Mesenteric fat pad (tissue), 1 donor: ENCODE data around the gene MX2. TPM values are rescaled to one million over a fixed set of nuclear protein-coding genes. Genes with fewer than 3 reads are reported as not detected.
A peak's percentile ranks its signal among the peaks of the same experiment; 100 is the strongest.

ENCODE experiments used
- DNase-seq: peaks from one replicate; pipeline ENCODE4 v3.0.0-alpha.2; 2020; ENCODE audit warnings: low spot score
- total RNA-seq: library from RNA; stranded (reverse); fragmentation: NEBNext Ultra II Directional; extraction: Animal tissue kit (Norgen Biotek cat#: 25700); gene quantifications from one replicate; pipeline ENCODE4 v1.2.1, GENCODE V29; 2021
- donor health status: DM: yes; HTN: yes; CAD: no.

MX2 gene
- total RNA-seq, 1 donor from 2014 or later: 39.9 TPM

DNA sequence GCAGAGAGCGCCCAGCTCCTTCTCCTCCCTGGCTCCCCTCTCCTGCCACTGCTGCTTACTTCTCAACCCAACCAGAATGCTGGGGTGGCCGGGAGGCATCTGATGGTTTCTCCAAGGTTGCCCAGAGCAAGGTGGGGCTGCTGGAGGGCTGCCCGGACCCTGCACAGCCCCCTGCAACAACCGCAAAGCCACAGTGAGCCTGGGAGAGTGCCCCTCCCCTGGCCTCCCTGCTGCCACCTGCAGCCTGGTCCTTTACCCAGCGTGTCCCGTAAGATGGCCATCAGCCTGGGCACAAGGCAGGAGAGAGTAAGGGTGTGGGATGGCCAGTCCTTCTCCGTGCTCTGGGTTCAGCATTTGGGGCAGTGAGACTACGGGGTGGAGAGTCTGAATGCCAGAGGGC is 17.0 kb downstream of the MX2 start:
- no peak for DNase-seq

DNA sequence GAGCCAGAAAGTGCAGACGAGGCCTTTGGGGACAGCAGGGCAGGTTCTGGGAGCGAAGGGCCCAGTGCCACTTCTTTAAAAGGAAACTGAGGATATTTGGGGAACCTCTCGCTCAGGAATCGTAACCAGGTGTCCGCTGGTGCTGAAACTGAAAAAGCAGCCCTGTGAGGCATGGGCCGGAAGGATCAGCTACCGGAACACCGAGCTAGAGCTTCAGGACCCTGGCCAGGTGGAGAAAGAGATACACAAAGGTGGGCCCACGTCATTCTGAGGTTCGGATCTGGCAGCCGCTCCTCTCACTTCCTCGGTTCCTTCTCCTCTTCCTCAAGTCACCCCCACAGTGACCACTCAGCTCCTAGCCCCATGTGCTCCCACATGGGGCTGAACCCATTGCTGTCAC is 18.1 kb downstream of the MX2 start:
- DNase-seq: no peak

DNA sequence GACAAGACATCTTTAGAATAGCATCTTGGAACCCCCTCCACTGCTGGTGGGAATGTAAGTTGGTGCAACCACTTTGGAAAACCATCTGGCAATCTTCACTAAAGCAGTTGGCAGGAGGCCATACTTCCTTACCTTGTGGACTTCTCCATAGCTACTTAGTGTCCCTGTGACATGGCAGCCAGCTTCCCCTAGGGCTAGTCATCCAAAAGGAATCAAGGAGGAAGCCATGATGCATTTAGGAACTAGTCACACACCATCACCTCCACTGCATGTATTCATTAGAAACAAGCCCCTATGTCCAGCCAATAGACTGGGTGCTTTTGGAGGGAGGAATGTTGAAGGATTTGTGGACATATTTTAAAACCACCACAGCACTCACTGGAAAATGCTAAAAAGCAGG is 19.9 kb downstream of the MX2 start:
- DNase-seq: no peak

GRCh38 chr21:41387042-41387819 is 25.4 kb downstream of the MX2 start:
- DNase-seq: peak; percentile 39

- peak; percentile 59 for DNase-seq
These were observed 26.0 kb downstream of the MX2 start for GRCh38 chr21:41387824-41388223.

- DNase-seq: peak; percentile 75
These were observed 26.4 kb downstream of the MX2 start for GRCh38 chr21:41388259-41388658.

GRCh38 chr21:41390043-41390639 is 28.3 kb downstream of the MX2 start:
- DNase-seq: peak; percentile 57

- DNase-seq: peak; percentile 57
These were observed 32.1 kb downstream of the MX2 start for GRCh38 chr21:41393876-41394465.

DNA sequence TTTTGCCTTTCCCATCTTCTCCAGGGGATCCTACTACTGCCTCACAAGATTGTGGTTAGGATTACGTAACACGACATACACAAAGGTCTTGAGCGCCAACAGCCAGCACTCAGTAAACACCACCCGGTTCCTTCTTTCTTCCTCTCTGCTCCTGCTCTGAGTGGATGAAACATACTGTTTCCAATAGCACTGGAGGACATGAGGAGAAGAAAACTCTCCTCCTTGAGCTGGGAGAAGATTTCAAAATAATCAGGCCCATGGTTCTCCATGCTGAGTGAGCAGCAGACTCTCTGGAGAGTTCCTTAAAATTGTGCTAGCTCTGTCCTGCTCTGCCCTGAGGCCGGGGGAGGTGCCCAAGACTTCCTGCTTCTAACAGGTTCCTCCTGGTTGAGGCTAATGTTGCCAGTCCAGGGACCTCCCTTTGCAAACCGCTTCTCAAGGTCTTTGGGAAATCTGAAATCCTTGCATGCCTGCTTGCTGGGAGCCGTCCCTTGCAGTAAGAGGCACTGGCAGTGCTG is 34.8 kb downstream of the MX2 start:
- DNase-seq: peak; percentile 45

DNA sequence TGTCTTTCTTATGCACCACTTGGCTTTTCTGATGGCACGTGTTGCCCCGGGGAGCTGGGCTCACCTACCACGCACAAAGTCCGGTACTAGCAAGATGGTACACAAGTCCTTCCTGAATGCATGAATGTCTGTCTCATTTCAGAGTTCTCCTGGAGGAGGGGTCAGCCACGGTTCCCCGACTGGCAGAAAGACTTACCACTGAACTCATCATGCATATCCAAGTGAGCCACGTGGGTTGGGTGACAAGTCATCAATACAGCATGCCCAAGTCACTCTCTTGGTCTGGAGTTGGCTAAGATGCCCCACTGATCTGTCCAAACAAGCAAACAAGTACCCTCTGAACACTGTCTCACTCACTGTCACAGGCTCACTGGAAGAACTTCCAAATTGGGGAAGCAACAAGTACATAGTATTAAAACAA is 35.7 kb downstream of the MX2 start:
- DNase-seq: peak; percentile 62

- no peak for DNase-seq
These were observed 36.4 kb downstream of the MX2 start for GRCh38 chr21:41398251-41398650.

DNA sequence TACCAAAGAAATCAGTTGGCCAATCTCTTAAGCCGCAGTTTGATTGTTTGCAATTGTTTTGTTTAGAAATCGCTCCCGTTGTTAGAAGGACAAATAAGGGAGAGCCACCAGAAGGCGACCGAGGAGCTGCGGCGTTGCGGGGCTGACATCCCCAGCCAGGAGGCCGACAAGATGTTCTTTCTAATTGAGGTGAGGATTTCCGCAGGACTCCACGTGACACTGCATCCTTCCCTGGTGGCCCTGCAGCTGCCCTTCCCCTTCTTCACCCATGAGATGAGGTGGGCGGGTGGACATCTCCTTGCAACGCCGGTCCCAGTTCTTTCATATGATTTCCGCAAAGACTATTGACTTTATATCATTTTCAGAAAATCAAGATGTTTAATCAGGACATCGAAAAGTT is 37.0 kb downstream of the MX2 start:
- peak; percentile 60 for DNase-seq

GRCh38 chr21:41399246-41399800 is 37.5 kb downstream of the MX2 start:
- peak; percentile 33 for DNase-seq

DNA sequence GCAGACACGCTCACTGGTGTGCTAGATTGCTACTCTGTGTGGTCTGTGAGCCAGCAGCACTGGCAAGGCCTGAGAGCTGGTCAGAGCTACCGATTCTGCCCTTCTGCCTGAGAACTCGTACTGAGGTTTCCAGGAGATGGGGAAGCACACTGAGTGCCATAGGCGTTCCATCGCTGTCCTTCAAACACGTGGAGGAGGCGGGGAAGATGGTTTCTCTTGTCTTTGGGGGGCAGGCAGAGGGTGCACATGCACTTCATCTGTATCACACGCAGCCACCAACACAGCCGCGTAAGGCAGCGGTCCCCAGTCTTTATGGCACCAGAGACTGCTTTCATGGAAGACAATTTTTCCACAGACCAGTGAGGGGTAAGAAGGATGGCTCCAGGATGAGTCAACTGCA is 40.4 kb downstream of the MX2 start:
- peak; percentile 22 for DNase-seq

DNA sequence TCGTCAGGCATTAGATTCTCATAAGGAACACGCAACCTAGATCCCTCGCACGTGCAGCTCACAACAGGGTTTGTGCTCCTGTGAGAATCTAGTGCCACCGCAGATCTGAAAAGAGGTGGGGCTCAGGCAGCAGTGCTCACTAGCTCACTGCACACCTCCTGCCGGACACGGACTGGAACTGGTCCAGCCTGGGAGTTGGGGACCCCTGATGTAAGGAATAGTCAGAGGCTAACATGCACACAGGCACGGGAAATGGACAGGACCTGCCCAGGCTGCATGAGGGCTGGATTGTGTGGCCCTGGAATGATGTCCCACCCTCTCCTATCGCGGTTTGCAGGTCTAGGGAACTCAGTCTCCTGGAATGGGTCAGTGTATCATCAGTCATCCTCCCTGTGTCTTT is 41.0 kb downstream of the MX2 start:
- DNase-seq: peak; percentile 60

DNA sequence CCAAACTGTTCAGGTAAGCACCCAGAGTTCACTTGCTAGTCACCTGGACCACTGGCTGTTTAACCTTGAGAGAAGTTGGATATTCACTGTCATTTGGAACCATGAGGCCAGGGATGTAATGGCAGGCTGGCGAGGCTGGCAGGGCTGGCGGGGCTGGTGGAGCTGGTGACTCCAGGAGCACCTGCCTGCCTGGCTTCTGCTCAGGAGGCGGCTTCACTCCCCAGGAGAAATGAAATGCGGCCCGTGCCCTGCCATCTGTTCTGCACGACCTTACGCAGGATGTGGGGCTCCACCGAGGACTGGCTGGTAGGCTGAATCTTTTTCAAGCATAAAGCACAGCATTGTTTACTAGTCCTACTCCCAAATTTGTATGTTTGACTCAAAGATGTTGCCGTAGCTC is 41.5 kb downstream of the MX2 start:
- peak; percentile 60 for DNase-seq

DNA sequence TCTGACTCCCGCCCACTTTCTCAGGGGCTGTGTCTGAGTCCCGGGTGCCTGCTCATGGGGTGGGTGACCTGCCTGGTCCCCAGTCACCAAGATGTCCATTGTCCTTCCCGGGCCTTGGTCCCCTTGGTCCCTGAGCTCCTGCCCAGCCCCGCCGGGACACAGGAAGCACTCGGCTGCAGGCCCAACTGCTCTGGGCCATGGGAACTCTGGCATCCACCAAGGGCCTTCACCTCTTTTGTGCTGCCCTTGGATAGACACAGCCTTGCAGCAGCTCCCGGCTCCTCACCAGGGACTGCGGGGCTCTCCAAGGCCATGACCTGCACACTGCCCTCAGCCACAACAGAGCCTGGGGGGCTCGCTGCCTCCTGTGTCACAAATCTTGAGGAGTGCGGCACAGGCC is 42.1 kb downstream of the MX2 start:
- DNase-seq: peak; percentile 76

- DNase-seq: no peak
These were observed 43.5 kb downstream of the MX2 start for GRCh38 chr21:41405321-41405720.

GRCh38 chr21:41406340-41406739 is 44.5 kb downstream of the MX2 start:
- peak; percentile 59 for DNase-seq

DNA sequence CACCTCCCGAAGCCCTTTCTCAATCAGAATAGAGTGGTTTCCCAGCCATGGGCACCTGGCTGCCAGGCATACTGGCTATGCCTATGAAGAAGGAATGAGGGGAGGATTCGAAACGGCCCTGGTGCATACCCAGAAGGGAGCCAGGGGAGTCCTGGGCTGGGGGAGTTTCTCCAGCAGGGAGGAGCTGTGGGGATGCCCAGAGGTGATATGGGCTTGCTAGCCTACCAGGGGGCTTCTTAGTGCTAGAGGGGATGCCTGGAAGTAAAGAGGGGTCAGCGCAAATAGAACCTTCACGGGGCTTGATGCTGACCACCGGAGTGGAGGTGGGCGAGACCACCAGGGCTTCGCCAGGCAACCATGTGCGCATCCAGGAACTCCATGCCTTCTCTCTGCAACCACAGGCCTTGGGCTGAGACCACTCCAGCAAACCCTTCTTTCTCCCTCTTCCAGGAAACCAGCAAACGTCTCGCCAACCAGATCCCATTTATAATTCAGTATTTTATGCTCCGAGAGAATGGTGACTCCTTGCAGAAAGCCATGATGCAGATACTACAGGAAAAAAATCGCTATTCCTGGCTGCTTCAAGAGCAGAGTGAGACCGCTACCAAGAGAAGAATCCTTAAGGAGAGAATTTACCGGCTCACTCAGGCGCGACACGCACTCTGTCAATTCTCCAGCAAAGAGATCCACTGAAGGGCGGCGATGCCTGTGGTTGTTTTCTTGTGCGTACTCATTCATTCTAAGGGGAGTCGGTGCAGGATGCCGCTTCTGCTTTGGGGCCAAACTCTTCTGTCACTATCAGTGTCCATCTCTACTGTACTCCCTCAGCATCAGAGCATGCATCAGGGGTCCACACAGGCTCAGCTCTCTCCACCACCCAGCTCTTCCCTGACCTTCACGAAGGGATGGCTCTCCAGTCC is 46.0 kb downstream of the MX2 start:
- peak; percentile 74 for DNase-seq

GRCh38 chr21:41410361-41410760 is 48.5 kb downstream of the MX2 start:
- no peak for DNase-seq
